ENCODE measurements around the gene NAB1.
A peak's percentile ranks its signal among the peaks of the same experiment; 100 is the strongest.
"Not testable (repeated sequence)": the region's sequence is repeated elsewhere in the genome, so short reads cannot be mapped to it uniquely, and the experiment has no call there.

NAB1 gene

GRCh38 chr2:190649035-190649797 lies at the start of gene NAB1:
TSS of gene NAB1 (plus strand) at chr2:190649083. CDS start at chr2:190659177, 10,094 bp downstream.
- peak; percentile 84 for DNase-seq

GRCh38 chr2:190599546-190600220 lies 49.2 kb upstream of the NAB1 start:
- DNase-seq: no peak

- no peak for DNase-seq
Observed at GRCh38 chr2:190600293-190601103, 48.4 kb upstream of the NAB1 start.

- DNase-seq: no peak
Observed at GRCh38 chr2:190603374-190603773, 45.5 kb upstream of the NAB1 start.

GRCh38 chr2:190607014-190607597 lies 41.8 kb upstream of the NAB1 start:
- no peak for DNase-seq

- no peak for DNase-seq
Observed at GRCh38 chr2:190607657-190608357, 41.1 kb upstream of the NAB1 start.

GRCh38 chr2:190608863-190609262 lies 40.0 kb upstream of the NAB1 start:
- not testable (repeated sequence) for DNase-seq

- not testable (repeated sequence) for DNase-seq
Observed at GRCh38 chr2:190609397-190609796, 39.5 kb upstream of the NAB1 start.

- DNase-seq: not testable (repeated sequence)
Observed at GRCh38 chr2:190610528-190610927, 38.4 kb upstream of the NAB1 start.

- no peak for DNase-seq
Observed at GRCh38 chr2:190615555-190616200, 33.2 kb upstream of the NAB1 start.

- DNase-seq: no peak
Observed at GRCh38 chr2:190618030-190618429, 30.9 kb upstream of the NAB1 start.

GRCh38 chr2:190625691-190626090 lies 23.2 kb upstream of the NAB1 start:
- DNase-seq: no peak

GRCh38 chr2:190626641-190627210 lies 22.2 kb upstream of the NAB1 start:
- no peak for DNase-seq

- peak; percentile 81 for DNase-seq
Observed at GRCh38 chr2:190627448-190628412, 21.2 kb upstream of the NAB1 start.

GRCh38 chr2:190628591-190629319 lies 20.1 kb upstream of the NAB1 start:
- DNase-seq: peak; percentile 54

- DNase-seq: no peak
Observed at GRCh38 chr2:190634381-190634780, 14.5 kb upstream of the NAB1 start.

- DNase-seq: no peak
Observed at GRCh38 chr2:190635781-190636180, 13.1 kb upstream of the NAB1 start.

- no peak for DNase-seq
Observed at GRCh38 chr2:190636361-190636760, 12.5 kb upstream of the NAB1 start.

- no peak for DNase-seq
Observed at GRCh38 chr2:190637281-190637734, 11.6 kb upstream of the NAB1 start.
